ENCODE data around the gene CEACAM16. TPM values are rescaled to one million over a fixed set of nuclear protein-coding genes. Genes with fewer than 3 reads are reported as not detected.

The CEACAM16 gene
- total RNA-seq, 1 experiment from 2014 or later = not detected

- H3K4me1 ChIP-seq (ENCODE audit: control insufficient read depth in 1 of 2, insufficient read depth in 2 of 2, low read length in 2 of 2) = no peaks in the 10 kb centered on the region
- no peak overlapping the region for H3K9ac ChIP-seq (ENCODE audit: low read length)
- no peaks in the 10 kb centered on the region for H3K79me2 ChIP-seq (ENCODE audit: insufficient read depth, low read length)
- BruUV-seq (replicated peaks) = no TSS peak
- H3K27me3 ChIP-seq (ENCODE audit: insufficient read depth, low read length) = no peaks in the 10 kb centered on the region
- H3K4me2 ChIP-seq (ENCODE audit: low read length) = no peak overlapping the region
- intact Hi-C loops (cut with micrococcal nuclease) = no loop called here
- no peaks in the 10 kb centered on the region for H3K9me2 ChIP-seq (ENCODE audit: insufficient read depth)
- TF ChIP-seq POLR2AphosphoS5 (IDR thresholded peaks at IDR 0.05; ENCODE audit: low read depth, low read length) (no peak), REST (IDR thresholded peaks at IDR 0.05; ENCODE audit: low read depth) (no peak), JUND (IDR thresholded peaks at IDR 0.05) (no peak), EZH2 (IDR thresholded peaks at IDR 0.05) (no peak), MAX (IDR thresholded peaks at IDR 0.05) (no peak), FOSL1 (IDR thresholded peaks at IDR 0.05; ENCODE audit: low read depth) (no peak), ATF3 (IDR thresholded peaks at IDR 0.05) (no peak), YY1 (IDR thresholded peaks at IDR 0.05; ENCODE audit: extremely low read depth, insufficient replicate concordance, low read depth, low read length) (no peak), SRF (IDR thresholded peaks at IDR 0.05; ENCODE audit: low read depth) (no peak), SIN3A (IDR thresholded peaks at IDR 0.05; ENCODE audit: low read depth) (no peak), CEBPB (IDR thresholded peaks at IDR 0.05; ENCODE audit: low read depth) (no peak), CTCF (IDR thresholded peaks at IDR 0.05 in 2 of 3, conservative IDR thresholded peaks at IDR 0.05 in 1 of 3; ENCODE audit: borderline replicate concordance in 1 of 3, insufficient read depth in 1 of 3, low read depth in 2 of 3, low read length in 2 of 3) (no peak), ELF1 (IDR thresholded peaks at IDR 0.05; ENCODE audit: borderline replicate concordance, low read depth) (no peak), EGR1 (IDR thresholded peaks at IDR 0.05; ENCODE audit: low read depth) (no peak), POLR2A (IDR thresholded peaks at IDR 0.05; ENCODE audit: borderline replicate concordance, extremely low read depth, insufficient read depth, insufficient read length) (no peak), EZH2phosphoT487 (IDR thresholded peaks at IDR 0.05; ENCODE audit: borderline replicate concordance) (no peak), ZNF274 (IDR thresholded peaks at IDR 0.05; ENCODE audit: low read depth, low read length) (no peak), TCF7L2 (IDR thresholded peaks at IDR 0.05; ENCODE audit: borderline replicate concordance, extremely low read depth, insufficient read depth, insufficient read length) (no peak)
- no peak overlapping the region for H3K4me3 ChIP-seq (replicated peaks in 1 of 2; ENCODE audit: low read depth in 1 of 2, low read length in 2 of 2)
- ATAC-seq (no peak), DNase-seq (ENCODE audit: low read depth, low spot score) (no peak)
- no peaks in the 10 kb centered on the region for H3K36me3 ChIP-seq (ENCODE audit: control insufficient read depth in 1 of 2, insufficient read depth in 2 of 2, low read length in 2 of 2)
- no peak overlapping the region for H3K27ac ChIP-seq (ENCODE audit: low read depth, low read length)
- H4K20me1 ChIP-seq (ENCODE audit: insufficient read depth) = no peaks in the 10 kb centered on the region
- H3K9me3 ChIP-seq (ENCODE audit: control insufficient read depth in 1 of 2, insufficient read depth in 1 of 2, low read depth in 1 of 2, low read length in 2 of 2) = no peaks in the 10 kb centered on the region
- no peak overlapping the region for H2AFZ ChIP-seq (ENCODE audit: low read depth, low read length, poor library complexity, severe bottlenecking)
- ChIA-PET POLR2A (no interaction called here), CTCF (no interaction called here), RAD21 (ENCODE audit: low non-redundant PET in 1 of 2, low total read pairs in 2 of 2, uncharacterized antibody in 2 of 2, unreplicated experiment in 2 of 2) (no interaction called here)
Measured at GRCh38 chr19:44707794-44708193, 8.8 kb downstream of the CEACAM16 start.

Measured in HCT116 (cell line).